ENCODE data around the gene PRDM10. TPM values are rescaled to one million over a fixed set of nuclear protein-coding genes. Genes with fewer than 3 reads are reported as not detected.
"Not testable (repeated sequence)": the region's sequence is repeated elsewhere in the genome, so short reads cannot be mapped to it uniquely, and the experiment has no call there.

Gene PRDM10
- polyA plus RNA-seq (2013, experiment 1 of 2; ENCODE audit: insufficient read length): 3.3 TPM
- polyA plus RNA-seq (2013, experiment 2 of 2; ENCODE audit: insufficient read length): 3.7 TPM

- DNase-seq: peak; percentile 92
Observed at GRCh38 chr11:130002352-130002845, at the start of gene PRDM10. Gene PRDM10, minus strand, starts transcription at chr11:130002835. Its CDS starts 41,871 bp downstream, at chr11:129960964.

GRCh38 chr11:130051082-130051481, 48.4 kb upstream of the PRDM10 start:
- no peak for DNase-seq

- no peak for DNase-seq
Observed at GRCh38 chr11:130050257-130050656, 47.6 kb upstream of the PRDM10 start.

GRCh38 chr11:130049328-130049771, 46.7 kb upstream of the PRDM10 start:
- DNase-seq: no peak

- DNase-seq: no peak
Observed at GRCh38 chr11:130047141-130047540, 44.5 kb upstream of the PRDM10 start.

GRCh38 chr11:130043575-130043974, 40.9 kb upstream of the PRDM10 start:
- DNase-seq: no peak

GRCh38 chr11:130042093-130042591, 39.5 kb upstream of the PRDM10 start:
- peak; percentile 87 for DNase-seq

- DNase-seq: no peak
Observed at GRCh38 chr11:130040281-130040940, 37.8 kb upstream of the PRDM10 start.

- DNase-seq: no peak
Observed at GRCh38 chr11:130037881-130038585, 35.4 kb upstream of the PRDM10 start.

GRCh38 chr11:130037058-130037457, 34.4 kb upstream of the PRDM10 start:
- peak; percentile 72 for DNase-seq

- DNase-seq: no peak
Observed at GRCh38 chr11:130034236-130034635, 31.6 kb upstream of the PRDM10 start.

- DNase-seq: no peak
Observed at GRCh38 chr11:130032931-130033330, 30.3 kb upstream of the PRDM10 start.

- DNase-seq: no peak
Observed at GRCh38 chr11:130031945-130032344, 29.3 kb upstream of the PRDM10 start.

GRCh38 chr11:130031056-130031455, 28.4 kb upstream of the PRDM10 start:
- no peak for DNase-seq

- no peak for DNase-seq
Observed at GRCh38 chr11:130029137-130029536, 26.5 kb upstream of the PRDM10 start.

GRCh38 chr11:130025371-130025770, 22.7 kb upstream of the PRDM10 start:
- no peak for DNase-seq

GRCh38 chr11:130024361-130024760, 21.7 kb upstream of the PRDM10 start:
- peak; percentile 83 for DNase-seq

- DNase-seq: peak; percentile 90
Observed at GRCh38 chr11:130023204-130023603, 20.6 kb upstream of the PRDM10 start.

- peak; percentile 33 for DNase-seq
Observed at GRCh38 chr11:130022799-130023198, 20.2 kb upstream of the PRDM10 start.

GRCh38 chr11:130021606-130022005, 19.0 kb upstream of the PRDM10 start:
- DNase-seq: not testable (repeated sequence)

GRCh38 chr11:130020323-130020722, 17.7 kb upstream of the PRDM10 start:
- peak; percentile 78 for DNase-seq

GRCh38 chr11:130015846-130016245, 13.2 kb upstream of the PRDM10 start:
- not testable (repeated sequence) for DNase-seq

GRCh38 chr11:130008326-130008725, 5.7 kb upstream of the PRDM10 start:
- no peak for DNase-seq

GRCh38 chr11:130006929-130007328, 4.3 kb upstream of the PRDM10 start:
- DNase-seq: no peak
